ENCODE data around the gene ARMH4.

ARMH4 gene

DNA sequence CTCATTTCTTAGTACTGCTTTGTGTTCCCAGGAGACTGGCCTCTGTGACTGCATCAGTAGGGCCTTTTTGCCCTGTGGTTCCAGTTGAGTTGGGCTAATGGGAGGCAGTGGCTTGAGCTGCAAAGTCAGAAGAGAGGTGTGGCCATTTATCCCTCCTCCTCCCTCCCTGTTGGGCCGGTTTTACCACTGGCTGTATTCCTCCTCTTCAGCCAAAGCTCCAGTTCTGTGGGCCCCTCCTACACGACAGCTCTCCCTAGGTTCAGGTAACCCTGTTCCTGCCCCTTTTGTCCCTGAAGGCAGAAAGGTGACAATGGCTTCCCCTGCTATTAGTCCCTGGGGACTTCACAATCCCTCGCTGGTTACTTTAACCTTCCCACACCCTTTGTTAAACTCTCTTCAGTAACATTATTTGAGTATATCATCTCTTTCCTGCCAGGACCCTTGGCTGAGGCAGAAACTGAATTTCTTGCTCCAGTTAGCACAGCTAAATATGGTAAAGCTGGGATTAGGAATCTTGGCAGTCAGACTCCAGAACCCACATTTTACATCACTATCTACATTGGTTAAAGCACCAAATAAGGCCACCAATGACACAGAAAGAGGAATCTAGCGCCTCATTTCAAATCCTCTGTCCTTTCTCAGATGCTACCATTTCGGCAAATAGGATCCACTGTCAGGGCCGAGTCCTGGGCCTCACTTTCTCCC, 164.3 kb downstream of the ARMH4 start:
- Mint-ChIP-seq H3K27ac (peak overlapping the region; percentile 36 to 84 (median 72)), H3K27me3 (ENCODE audit: low read depth) (no peaks in the 10 kb centered on the region), H3K36me3 (ENCODE audit: low read depth) (no peaks in the 10 kb centered on the region), H3K4me3 (no peak overlapping the region), H3K9me3 (no peaks in the 10 kb centered on the region), H3K4me1 (peaks cover 7% of the 10 kb centered on the region)
- TF ChIP-seq, protein P1, sequence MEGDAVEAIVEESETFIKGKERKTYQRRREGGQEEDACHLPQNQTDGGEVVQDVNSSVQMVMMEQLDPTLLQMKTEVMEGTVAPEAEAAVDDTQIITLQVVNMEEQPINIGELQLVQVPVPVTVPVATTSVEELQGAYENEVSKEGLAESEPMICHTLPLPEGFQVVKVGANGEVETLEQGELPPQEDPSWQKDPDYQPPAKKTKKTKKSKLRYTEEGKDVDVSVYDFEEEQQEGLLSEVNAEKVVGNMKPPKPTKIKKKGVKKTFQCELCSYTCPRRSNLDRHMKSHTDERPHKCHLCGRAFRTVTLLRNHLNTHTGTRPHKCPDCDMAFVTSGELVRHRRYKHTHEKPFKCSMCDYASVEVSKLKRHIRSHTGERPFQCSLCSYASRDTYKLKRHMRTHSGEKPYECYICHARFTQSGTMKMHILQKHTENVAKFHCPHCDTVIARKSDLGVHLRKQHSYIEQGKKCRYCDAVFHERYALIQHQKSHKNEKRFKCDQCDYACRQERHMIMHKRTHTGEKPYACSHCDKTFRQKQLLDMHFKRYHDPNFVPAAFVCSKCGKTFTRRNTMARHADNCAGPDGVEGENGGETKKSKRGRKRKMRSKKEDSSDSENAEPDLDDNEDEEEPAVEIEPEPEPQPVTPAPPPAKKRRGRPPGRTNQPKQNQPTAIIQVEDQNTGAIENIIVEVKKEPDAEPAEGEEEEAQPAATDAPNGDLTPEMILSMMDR (IDR thresholded peaks at IDR 0.05; ENCODE audit: unreplicated experiment in 3 of 3), result no peak

DNA sequence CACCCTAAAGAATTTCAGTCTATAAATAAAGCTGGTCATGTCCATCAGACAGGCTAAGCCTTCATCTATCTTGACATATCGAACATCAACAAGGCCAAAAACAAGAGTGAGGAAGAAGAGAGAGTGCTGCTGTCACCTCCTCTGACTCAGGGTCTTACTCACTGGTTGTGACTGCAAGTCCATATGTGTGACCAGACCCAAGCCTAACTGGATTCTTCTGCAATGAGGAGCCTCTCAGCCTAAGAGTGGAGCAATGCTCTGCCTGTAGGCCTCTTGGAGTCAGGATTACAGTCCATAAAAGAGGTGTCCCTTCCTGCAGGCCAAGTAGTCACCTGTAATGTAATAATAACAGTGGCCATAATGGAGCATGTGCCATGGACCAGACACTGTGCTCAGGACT, 165.0 kb downstream of the ARMH4 start:
- no peaks in the 10 kb centered on the region for H3K36me3 Mint-ChIP-seq (ENCODE audit: low read depth)
- no peaks in the 10 kb centered on the region for H3K27me3 Mint-ChIP-seq (ENCODE audit: low read depth)
- TF ChIP-seq, protein P1 (IDR thresholded peaks at IDR 0.05; ENCODE audit: unreplicated experiment in 3 of 3), result no peak
- no peaks in the 10 kb centered on the region for H3K9me3 Mint-ChIP-seq
- H3K27ac Mint-ChIP-seq, result no peak overlapping the region
- H3K4me1 Mint-ChIP-seq, result peaks cover 12% of the 10 kb centered on the region
- H3K4me3 Mint-ChIP-seq, result no peak overlapping the region

DNA sequence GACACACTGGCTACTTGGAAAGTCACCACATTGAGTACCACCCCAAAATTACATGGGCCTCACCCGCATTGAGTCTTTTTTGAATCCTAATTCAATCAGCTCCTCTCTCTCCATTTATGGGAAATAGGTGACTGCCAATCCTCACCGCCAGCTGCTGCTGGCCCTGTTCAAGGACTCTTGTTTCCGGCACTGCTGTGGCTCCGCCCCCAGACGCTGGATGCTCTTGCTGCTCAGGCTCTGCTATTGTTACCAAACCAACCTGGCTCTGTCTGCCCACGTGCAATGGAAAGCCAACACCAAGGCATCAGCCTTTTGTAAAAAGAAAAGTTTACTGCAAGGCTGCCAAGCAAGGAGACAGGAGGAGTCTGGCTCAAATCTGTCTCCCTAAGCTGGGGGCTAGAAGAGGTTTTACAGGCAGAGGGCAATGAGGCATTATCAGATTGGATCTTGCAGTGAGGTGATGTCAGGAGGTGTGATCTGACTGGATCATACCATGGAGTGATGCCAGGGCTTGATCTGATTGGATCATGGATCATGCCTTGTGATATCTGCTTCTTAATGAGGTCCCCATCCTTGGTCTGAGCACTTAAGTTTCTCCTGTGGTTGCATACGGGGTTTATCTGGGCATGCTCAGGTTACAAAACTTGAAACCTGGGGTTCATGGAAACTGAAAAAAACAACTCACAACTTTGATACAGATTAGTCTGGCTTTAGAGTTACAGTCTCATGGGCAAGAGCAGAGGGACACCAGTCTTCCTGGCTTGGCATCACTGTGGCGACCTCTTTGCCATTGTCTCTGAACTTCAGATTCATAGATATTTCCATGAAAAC, 169.0 kb downstream of the ARMH4 start:
- H3K4me3 Mint-ChIP-seq, result no peak overlapping the region
- no peaks in the 10 kb centered on the region for H3K9me3 Mint-ChIP-seq
- no peaks in the 10 kb centered on the region for H3K36me3 Mint-ChIP-seq (ENCODE audit: low read depth)
- TF ChIP-seq, protein P1 (IDR thresholded peaks at IDR 0.05; ENCODE audit: unreplicated experiment in 3 of 3), result no peak
- H3K27me3 Mint-ChIP-seq (ENCODE audit: low read depth), result peaks cover 4% of the 10 kb centered on the region
- peaks cover 14% of the 10 kb centered on the region for H3K4me1 Mint-ChIP-seq
- H3K27ac Mint-ChIP-seq, result no peak overlapping the region

DNA sequence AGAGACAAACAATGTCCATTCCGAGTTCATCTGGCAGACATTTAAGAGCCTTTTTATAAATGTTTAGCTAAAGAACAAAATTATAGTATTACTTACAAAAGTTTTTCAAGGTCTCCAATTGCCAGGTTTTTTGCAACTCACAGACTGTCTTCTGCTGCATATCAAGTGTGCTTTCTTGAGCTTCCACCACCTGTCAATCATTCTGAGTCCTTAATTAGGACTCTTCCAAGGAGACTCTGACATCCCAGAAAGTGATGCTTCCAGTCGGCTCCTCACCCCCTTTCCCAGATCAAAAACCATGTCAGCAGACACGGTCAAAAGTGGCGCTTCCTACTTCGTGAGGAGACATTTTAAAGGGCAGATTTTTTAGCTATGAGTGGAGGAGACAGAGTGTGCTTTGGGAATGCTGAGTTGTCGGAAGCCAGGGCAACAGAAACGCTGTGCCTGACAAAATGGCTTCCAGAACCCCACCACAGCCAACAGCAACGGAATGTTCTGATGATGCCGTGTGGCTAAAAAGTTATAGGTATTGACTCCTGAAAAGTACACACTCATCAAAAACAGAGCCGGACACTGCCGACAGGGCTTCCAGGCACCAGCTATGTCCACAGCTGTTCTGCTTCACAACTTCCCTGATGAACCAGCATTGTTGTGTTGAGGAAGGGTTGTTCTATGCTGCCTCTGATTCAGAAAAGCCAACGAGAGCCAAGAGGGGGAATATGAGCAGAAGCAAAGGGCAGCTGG, 170.0 kb downstream of the ARMH4 start:
- Mint-ChIP-seq H3K4me3 (no peak overlapping the region), H3K4me1 (peaks cover 9% of the 10 kb centered on the region), H3K9me3 (no peaks in the 10 kb centered on the region), H3K27me3 (ENCODE audit: low read depth) (peaks cover 7% of the 10 kb centered on the region), H3K27ac (no peak overlapping the region), H3K36me3 (ENCODE audit: low read depth) (no peaks in the 10 kb centered on the region)
- TF ChIP-seq, protein P1 (IDR thresholded peaks at IDR 0.05; ENCODE audit: unreplicated experiment in 3 of 3), result no peak

DNA sequence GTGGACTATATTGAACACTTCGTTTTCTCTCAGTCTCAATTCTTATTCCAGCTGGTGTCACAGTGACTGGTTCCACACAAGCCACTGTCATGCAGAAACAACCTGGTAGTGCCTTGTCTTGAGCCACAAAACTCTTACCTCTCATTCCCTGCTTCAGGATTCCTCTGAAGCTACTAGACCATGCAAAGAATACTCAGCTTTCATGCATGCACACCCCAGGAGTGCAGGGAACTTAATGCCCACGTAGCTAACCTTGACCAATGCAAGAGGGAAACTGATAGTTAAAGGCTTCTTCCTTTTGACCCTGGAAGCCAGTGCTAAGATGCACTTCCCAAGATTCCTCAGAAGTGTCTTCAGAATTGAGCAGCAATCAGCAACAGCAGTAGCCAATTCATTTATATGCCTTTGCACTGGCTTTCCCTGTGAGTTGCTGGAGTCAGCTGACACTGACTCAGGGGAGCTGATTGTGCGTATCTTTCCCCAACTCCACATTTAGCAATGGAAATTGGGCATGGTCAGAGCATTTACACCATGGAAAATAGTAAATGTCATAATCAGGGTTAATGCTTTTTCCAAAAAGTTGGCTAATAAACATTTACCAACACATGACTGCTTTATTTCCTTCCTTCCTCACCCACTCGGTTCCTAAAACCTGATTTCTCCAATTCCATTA, 172.5 kb downstream of the ARMH4 start:
- Mint-ChIP-seq H3K9me3 (no peaks in the 10 kb centered on the region), H3K27me3 (ENCODE audit: low read depth) (peaks cover 7% of the 10 kb centered on the region), H3K27ac (no peak overlapping the region), H3K4me3 (no peak overlapping the region), H3K36me3 (ENCODE audit: low read depth) (no peaks in the 10 kb centered on the region), H3K4me1 (peaks cover 9% of the 10 kb centered on the region)
- TF ChIP-seq, protein P1 (IDR thresholded peaks at IDR 0.05; ENCODE audit: unreplicated experiment in 3 of 3), result no peak
